Ovary (tissue), 9 donors: Measurements from ENCODE around the gene NF1. TPM values are rescaled to one million over a fixed set of nuclear protein-coding genes. Genes with fewer than 3 reads are reported as not detected.

ENCODE experiments used
- DNase-seq, 5 donors: peaks; one replicate each; pipeline ENCODE4 v3.0.0-alpha.2; 2019 to 2020
- H3K27ac ChIP-seq, 2 donors: fragments of 200-600 bp; one replicate each; pipeline versions ENCODE4 v1.5.1 to v1.8.0; 2019 to 2022
- H3K27me3 ChIP-seq: fragments of 200-600 bp; one replicate; pipeline ENCODE4 v1.8.0; 2022
- H3K36me3 ChIP-seq: fragments of 200-600 bp; sonication (generic); one replicate; pipeline ENCODE4 v1.5.1; 2019
- H3K4me1 ChIP-seq: one replicate; pipeline ENCODE4 v1.8.1; 2013; ENCODE audit warnings: mild to moderate bottlenecking, moderate library complexity; ENCODE audit not compliant: insufficient read depth
- H3K4me3 ChIP-seq: fragments of 200-600 bp; sonication (generic); one replicate; pipeline ENCODE4 v1.5.1; 2017
- H3K9me3 ChIP-seq, 2 donors: fragments of 200-600 bp in 1 of 2; sonication (generic) in 1 of 2; one replicate each; pipeline versions ENCODE4 v1.5.1 to v1.8.1; 2013 to 2019; ENCODE audit warnings: mild to moderate bottlenecking in 1 of 2, moderate library complexity in 1 of 2
- EP300 ChIP-seq: sonication (generic); formaldehyde crosslinking; IDR thresholded peaks from one replicate; pipeline ENCODE4 v1.6.1; 2017; ENCODE audit warnings: antibody characterized with exemption
- POLR2A ChIP-seq: fragments of 450-650 bp; IDR thresholded peaks from one replicate; pipeline ENCODE4 v1.6.1; 2017; ENCODE audit warnings: antibody characterized with exemption, mild to moderate bottlenecking, moderate library complexity
- WGBS, 3 donors: extraction: QIAGEN DNeasy Blood & Tissue Kit in 1 of 3; methylation state at CpG; one replicate each; pipeline versions ENCODE4 v1.1.5 to v1.1.7; 2013 to 2017; 5-methylcytosine and 5-hydroxymethylcytosine counted together
- intact Hi-C, 4 donors: fragments of 100-400 bp; cut with DNase I; formaldehyde crosslinking; loops; one replicate each; pipeline versions ENCODE4 v1.11.0 to v1.15.1; 2022 to 2023
- polyA plus RNA-seq, 2 donors: library from polyadenylated mRNA; stranded (reverse); fragments of 200-250 nt in 1 of 2; fragments of 350-450 nt in 1 of 2; fragmentation: Illumina TruSeq in 1 of 2; extraction: RNeasy Lipid Tissue Mini Kit (QIAGEN cat#74804) in 1 of 2; gene quantifications; one replicate each; pipeline ENCODE4 v1.2.3, GENCODE V29; 2013 to 2014
- total RNA-seq, 7 donors: library from RNA; depleted of rRNA in 2 of 7; stranded (reverse); fragments of >200 nt in 2 of 7; fragmentation: NEBNext Ultra II Directional in 3 of 7; extraction: Animal tissue kit (Norgen Biotek cat#: 25700) in 3 of 7; gene quantifications; one replicate each; pipeline versions ENCODE4 v1.1.0 to v1.2.4, GENCODE V29; 2016 to 2023
- TF ChIP-seq, protein P1 (sequence below), 3 donors: fragments of 450-650 bp in 2 of 3; fragments of 200-600 bp in 1 of 3; IDR thresholded peaks; one replicate each; pipeline versions ENCODE4 v1.5.1 to v1.8.0; 2016 to 2022; ENCODE audit warnings: antibody characterized with exemption in 3 of 3, mild to moderate bottlenecking in 1 of 3
- donor health status: DM: no; HTN: no; CAD: no; lungs with moderate emphysema.
- donor health status: DM: no; HTN: no; CAD: no.
- donor health status: Bipolar disorder and iron deficiency.
- donor health status: DM: yes; HTN: yes; CAD: no.
- donor health status: DM: no; HTN: no; CAD: no.
- donor health status: DM: yes; HTN: yes; CAD: no.

NF1 gene
- total and polyA plus RNA-seq, 9 donors, result 11.1 to 62.0 (median 57.0) TPM

DNA sequence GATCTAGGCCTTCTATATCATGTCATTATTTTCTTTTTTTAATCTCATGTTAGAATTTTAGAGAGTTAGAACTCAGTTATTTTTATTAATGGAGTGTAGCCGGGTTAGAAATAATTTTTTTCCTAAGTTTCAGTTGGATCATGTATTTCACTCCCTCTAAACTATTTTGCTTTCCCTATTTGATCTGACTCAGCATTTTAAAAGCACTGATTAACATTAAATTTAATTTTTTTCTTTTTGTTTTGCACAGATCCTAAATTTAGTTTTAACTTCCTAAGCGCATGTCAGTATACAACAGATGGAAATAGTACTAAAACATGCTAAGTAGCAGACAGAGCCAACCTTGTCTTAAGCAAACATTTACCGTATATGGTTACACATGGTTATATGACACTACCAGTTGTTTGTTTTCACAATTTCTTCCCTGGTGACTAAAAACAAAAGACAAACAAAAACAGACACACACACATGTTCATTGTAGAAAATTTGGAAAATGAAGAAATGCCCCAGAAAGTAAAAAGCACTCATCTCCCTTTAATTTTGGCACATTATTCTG, 263.1 kb downstream of the NF1 start:
- TF ChIP-seq, protein P1, sequence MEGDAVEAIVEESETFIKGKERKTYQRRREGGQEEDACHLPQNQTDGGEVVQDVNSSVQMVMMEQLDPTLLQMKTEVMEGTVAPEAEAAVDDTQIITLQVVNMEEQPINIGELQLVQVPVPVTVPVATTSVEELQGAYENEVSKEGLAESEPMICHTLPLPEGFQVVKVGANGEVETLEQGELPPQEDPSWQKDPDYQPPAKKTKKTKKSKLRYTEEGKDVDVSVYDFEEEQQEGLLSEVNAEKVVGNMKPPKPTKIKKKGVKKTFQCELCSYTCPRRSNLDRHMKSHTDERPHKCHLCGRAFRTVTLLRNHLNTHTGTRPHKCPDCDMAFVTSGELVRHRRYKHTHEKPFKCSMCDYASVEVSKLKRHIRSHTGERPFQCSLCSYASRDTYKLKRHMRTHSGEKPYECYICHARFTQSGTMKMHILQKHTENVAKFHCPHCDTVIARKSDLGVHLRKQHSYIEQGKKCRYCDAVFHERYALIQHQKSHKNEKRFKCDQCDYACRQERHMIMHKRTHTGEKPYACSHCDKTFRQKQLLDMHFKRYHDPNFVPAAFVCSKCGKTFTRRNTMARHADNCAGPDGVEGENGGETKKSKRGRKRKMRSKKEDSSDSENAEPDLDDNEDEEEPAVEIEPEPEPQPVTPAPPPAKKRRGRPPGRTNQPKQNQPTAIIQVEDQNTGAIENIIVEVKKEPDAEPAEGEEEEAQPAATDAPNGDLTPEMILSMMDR (IDR thresholded peaks at IDR 0.05), result no peak
- no peak for TF ChIP-seq POLR2A
- TF ChIP-seq EP300, result no peak
- Histone ChIP-seq H3K4me1 (peaks cover 1% of the 10 kb centered on the region), H3K4me3 (no peak overlapping the region), H3K36me3 (no peaks in the 10 kb centered on the region), H3K27ac (no peak overlapping the region), H3K27me3 (no peaks in the 10 kb centered on the region), H3K9me3 (no peaks in the 10 kb centered on the region)
- intact Hi-C loops, result no loop called here
- DNase-seq, result no peak
- 14 to 36% (median 29%) methylated on average over 3 of the region's 3 CpGs for whole genome bisulfite sequencing, 3 donors

DNA sequence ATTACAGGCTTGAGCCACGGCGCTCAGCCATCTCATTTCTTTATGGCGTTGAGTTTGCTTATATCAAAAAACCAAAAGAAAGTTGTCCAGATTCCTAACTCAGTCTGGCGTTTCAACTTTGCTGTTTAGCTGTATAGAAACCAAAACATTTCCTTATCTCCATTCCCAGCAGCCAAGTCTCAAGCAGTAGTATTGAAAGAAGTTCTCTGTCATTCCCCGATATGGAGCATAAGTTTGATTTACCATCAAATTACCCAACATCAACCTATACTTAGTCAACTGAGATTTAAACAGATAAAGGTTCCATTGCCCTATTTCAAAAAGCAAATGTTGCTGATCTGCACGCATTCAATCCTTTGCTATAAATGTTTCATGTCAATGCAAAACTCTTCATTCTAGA, 269.2 kb downstream of the NF1 start:
- Histone ChIP-seq H3K4me1 (no peaks in the 10 kb centered on the region), H3K9me3 (no peaks in the 10 kb centered on the region), H3K27ac (no peak overlapping the region), H3K36me3 (no peaks in the 10 kb centered on the region), H3K4me3 (no peak overlapping the region), H3K27me3 (no peaks in the 10 kb centered on the region)
- 82 to 90% (median 87%) methylated on average over 6 of the region's 6 CpGs for WGBS, 3 donors
- no peak for DNase-seq
- TF ChIP-seq POLR2A, result no peak
- TF ChIP-seq, protein P1 (IDR thresholded peaks at IDR 0.05), result no peak
- no peak for TF ChIP-seq EP300
- intact Hi-C loops, result no loop called here

DNA sequence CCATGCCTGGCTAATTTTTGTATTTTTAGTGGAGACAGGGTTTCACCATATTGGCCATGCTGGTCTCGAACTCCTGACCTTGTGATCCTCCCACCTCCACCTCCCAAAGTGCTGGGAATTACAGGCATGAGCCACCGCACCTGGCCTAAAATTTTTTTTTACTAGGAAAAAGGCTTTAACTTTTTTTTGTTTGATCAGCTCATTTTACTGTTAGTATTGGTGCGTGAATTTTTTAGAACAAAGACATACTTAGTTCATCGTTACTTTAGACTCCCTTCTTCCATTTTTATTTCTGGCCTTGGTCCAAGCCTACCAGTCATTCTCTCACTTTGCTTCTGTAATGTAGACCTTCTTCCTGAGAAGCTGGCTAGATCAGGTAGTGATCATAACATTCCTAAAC, 271.3 kb downstream of the NF1 start:
- no peak overlapping the region for H3K27ac ChIP-seq
- DNase-seq, result no peak
- intact Hi-C loops, result loop anchor here in 1 of 4 donors (5.0 kb wide), 1 partner anchor 1231 kb away; no protein-coding TSS in a partner anchor
- 92 to 99% (median 98%) methylated on average over 4 of the region's 4 CpGs for WGBS, 3 donors
- TF ChIP-seq, protein P1 (IDR thresholded peaks at IDR 0.05), result no peak
- TF ChIP-seq POLR2A (no peak), EP300 (no peak)
- H3K36me3 ChIP-seq, result no peaks in the 10 kb centered on the region
- H3K4me1 ChIP-seq, result no peaks in the 10 kb centered on the region
- H3K27me3 ChIP-seq, result no peaks in the 10 kb centered on the region
- no peak overlapping the region for H3K4me3 ChIP-seq
- H3K9me3 ChIP-seq, result no peaks in the 10 kb centered on the region

DNA sequence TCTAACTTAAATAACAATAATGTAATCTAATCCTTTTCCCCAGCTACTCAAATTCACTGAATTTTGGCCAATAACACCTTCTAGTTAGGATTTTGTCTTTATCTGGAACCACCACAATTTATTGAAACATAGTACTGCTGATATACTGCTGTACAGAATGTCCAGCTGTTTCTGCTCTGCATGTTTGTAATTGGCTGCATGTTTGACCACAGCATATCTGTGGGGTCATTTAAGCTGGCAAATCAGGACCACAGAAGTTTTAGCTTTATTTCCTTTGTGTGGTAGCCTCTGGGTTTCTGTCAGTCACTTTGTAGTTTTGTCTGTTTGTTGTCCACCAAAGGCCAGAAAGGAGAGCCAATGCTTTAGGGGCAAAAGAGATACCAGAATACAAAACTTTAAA, 274.5 kb downstream of the NF1 start:
- H3K27ac ChIP-seq, result no peak overlapping the region
- DNase-seq, result no peak
- H3K27me3 ChIP-seq, result no peaks in the 10 kb centered on the region
- TF ChIP-seq, protein P1 (IDR thresholded peaks at IDR 0.05), result no peak
- TF ChIP-seq EP300 (no peak), POLR2A (no peak)
- H3K9me3 ChIP-seq, result no peaks in the 10 kb centered on the region
- H3K4me1 ChIP-seq, result no peaks in the 10 kb centered on the region
- H3K36me3 ChIP-seq, result no peaks in the 10 kb centered on the region
- H3K4me3 ChIP-seq, result no peak overlapping the region
- intact Hi-C loops, result loop anchor here in 1 of 4 donors (5.0 kb wide), 1 partner anchor 1228 kb away; no protein-coding TSS in a partner anchor
